ENCODE data around the gene SMG6.

The SMG6 gene

DNA sequence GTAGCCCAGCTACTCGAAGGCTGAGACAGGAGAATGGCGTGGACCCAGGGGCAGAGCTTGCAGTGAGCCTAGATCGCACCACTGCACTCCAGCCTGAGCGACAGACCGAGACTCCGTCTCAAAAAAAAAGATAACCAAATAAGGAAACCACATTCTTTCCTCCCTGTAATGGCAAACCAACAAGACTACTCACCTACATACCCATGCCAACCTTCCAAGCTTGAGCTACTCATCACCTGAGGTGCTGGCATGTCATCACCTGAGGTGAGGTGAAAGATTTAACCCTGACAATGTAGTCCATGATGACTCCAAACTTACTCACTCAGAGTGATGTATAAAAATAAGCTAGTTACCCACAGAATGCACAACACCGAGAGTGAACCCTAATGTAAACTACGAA lies 85.2 kb downstream of the SMG6 start:
- H3K4me3 ChIP-seq (ENCODE audit: low read depth, low read length) = no peak overlapping the region
- TF ChIP-seq POLR2A (IDR thresholded peaks at IDR 0.05; ENCODE audit: extremely low read depth, insufficient read length) = no peak
- TF ChIP-seq, protein P1, sequence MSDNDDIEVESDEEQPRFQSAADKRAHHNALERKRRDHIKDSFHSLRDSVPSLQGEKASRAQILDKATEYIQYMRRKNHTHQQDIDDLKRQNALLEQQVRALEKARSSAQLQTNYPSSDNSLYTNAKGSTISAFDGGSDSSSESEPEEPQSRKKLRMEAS (IDR thresholded peaks at IDR 0.05; ENCODE audit: low read depth, low read length) = no peak
- TF ChIP-seq, protein P2, sequence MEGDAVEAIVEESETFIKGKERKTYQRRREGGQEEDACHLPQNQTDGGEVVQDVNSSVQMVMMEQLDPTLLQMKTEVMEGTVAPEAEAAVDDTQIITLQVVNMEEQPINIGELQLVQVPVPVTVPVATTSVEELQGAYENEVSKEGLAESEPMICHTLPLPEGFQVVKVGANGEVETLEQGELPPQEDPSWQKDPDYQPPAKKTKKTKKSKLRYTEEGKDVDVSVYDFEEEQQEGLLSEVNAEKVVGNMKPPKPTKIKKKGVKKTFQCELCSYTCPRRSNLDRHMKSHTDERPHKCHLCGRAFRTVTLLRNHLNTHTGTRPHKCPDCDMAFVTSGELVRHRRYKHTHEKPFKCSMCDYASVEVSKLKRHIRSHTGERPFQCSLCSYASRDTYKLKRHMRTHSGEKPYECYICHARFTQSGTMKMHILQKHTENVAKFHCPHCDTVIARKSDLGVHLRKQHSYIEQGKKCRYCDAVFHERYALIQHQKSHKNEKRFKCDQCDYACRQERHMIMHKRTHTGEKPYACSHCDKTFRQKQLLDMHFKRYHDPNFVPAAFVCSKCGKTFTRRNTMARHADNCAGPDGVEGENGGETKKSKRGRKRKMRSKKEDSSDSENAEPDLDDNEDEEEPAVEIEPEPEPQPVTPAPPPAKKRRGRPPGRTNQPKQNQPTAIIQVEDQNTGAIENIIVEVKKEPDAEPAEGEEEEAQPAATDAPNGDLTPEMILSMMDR (IDR thresholded peaks at IDR 0.05; ENCODE audit: low read depth, low read length) = no peak
- TF ChIP-seq MYC (IDR thresholded peaks at IDR 0.05; ENCODE audit: low read depth, low read length) = no peak
- no peak for DNase-seq (ENCODE audit: low read depth)

DNA sequence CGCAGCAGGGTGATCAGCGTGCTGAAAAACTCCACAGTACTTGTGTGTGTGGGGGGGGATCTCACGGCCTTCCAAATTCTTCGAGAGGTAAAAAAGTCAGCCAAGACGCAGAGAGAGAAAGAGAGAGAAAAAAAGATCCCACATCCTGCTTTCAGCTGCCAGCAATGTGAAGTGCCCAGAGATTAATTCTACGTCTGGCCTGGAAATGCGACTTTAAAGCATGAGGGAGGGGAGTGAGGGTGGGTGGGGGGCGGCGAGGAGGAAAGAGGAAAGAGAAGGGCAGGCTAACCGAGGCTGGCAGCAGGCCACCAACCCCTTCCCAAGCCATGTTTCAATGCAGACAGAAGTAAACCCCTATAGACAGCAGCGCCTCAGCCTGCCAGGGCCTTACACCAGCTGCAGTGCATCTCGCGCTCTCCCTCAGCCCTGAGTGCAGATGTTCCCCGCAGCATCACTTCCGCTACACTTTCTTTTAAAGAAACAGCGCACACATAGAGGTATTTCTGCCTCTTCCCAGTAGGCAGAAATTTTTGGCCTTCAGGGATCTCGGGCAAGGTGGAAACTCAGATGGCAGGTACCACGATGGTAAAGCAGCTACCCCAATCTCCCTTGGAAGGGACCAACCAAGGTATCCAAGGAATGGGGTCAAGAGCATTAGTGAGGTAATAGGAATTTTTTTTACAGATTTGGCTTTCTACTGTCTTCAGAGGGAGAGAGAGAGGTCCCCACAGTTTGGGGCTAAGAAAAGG lies 87.8 kb downstream of the SMG6 start:
- TF ChIP-seq, protein P1 (IDR thresholded peaks at IDR 0.05; ENCODE audit: low read depth, low read length) = no peak
- TF ChIP-seq MYC (IDR thresholded peaks at IDR 0.05; ENCODE audit: low read depth, low read length) = no peak
- TF ChIP-seq, protein P2 (IDR thresholded peaks at IDR 0.05; ENCODE audit: low read depth, low read length) = no peak
- no peak for TF ChIP-seq POLR2A (IDR thresholded peaks at IDR 0.05; ENCODE audit: extremely low read depth, insufficient read length)
- DNase-seq (ENCODE audit: low read depth) = no peak
- no peak overlapping the region for H3K4me3 ChIP-seq (ENCODE audit: low read depth, low read length)

DNA sequence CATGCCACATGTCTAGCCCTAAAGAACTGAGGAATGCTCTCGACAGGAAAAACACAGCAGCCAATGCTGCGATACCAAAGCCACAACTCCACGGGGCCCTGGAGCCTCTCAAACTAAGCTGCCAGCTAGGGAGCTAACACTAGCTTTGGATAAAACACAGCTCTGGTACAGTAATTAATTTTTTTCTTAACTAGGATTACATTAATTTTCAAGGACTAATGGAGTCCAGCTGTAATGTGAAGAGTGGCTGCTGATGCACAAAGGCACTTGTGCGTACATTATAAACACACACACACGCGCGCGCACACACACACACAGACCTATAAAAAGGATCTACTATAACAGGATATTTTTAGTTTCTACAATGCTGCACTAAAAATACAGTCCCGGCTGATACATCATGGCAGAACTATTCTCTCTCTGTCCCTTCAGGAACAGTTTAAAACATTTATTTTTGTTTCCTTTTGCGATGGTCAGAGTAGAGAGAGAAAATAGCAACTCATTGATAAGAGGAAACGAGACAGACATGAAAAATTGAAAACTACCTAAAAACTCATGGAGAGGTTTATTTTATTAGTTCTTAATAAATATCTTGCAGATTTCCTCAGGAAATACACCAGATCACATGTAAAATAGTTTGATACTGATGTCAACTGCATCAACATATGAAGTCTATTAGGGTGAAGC lies 88.5 kb downstream of the SMG6 start:
- TF ChIP-seq, protein P2 (IDR thresholded peaks at IDR 0.05; ENCODE audit: low read depth, low read length) = no peak
- no peak for TF ChIP-seq POLR2A (IDR thresholded peaks at IDR 0.05; ENCODE audit: extremely low read depth, insufficient read length)
- TF ChIP-seq, protein P1 (IDR thresholded peaks at IDR 0.05; ENCODE audit: low read depth, low read length) = no peak
- no peak for TF ChIP-seq MYC (IDR thresholded peaks at IDR 0.05; ENCODE audit: low read depth, low read length)
- no peak overlapping the region for H3K4me3 ChIP-seq (ENCODE audit: low read depth, low read length)
- no peak for DNase-seq (ENCODE audit: low read depth)

DNA sequence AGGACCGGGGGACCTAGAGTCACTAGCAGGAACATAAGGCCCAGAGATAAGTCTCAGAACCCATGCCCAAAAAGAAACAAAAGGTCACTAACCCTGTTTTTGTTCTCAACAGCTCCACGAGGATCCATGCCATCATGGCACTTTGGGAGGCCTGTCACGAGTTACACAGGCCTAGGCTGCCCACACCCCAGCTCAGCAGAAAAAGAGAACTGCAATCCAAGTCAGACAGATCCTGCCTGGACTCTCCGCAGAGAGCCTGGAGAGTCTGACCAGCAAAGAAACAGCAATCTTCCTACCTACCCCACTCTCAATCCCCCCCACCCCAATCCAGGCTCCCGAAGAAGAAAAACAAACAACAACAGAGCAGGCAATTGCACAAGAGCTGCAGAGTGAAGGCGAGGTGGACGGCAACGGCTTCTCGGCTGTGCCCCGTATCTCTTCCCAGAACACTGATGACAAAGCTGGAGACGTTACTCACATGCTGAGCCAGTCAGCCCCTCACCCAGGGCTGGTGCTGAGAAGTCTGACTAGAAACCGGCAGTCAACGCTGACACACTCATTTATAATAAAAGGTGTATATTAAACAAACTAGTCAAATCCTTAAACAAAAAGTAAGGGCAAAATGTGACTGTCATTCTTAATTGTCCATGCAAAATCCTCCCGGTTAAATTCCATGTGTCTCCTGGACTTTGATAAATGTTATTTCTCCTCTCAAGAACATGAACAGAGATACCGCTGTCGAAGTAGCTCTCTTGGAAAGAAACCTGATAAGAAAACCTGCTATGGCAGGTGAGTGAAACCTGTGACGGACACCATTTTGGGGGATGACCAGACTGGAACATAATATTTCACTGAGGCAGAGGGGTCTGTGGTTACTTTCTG lies 89.3 kb downstream of the SMG6 start:
- no peak overlapping the region for H3K4me3 ChIP-seq (ENCODE audit: low read depth, low read length)
- TF ChIP-seq, protein P1 (IDR thresholded peaks at IDR 0.05; ENCODE audit: low read depth, low read length) = no peak
- TF ChIP-seq, protein P2 (IDR thresholded peaks at IDR 0.05; ENCODE audit: low read depth, low read length) = no peak
- no peak for TF ChIP-seq POLR2A (IDR thresholded peaks at IDR 0.05; ENCODE audit: extremely low read depth, insufficient read length)
- no peak for DNase-seq (ENCODE audit: low read depth)

DNA sequence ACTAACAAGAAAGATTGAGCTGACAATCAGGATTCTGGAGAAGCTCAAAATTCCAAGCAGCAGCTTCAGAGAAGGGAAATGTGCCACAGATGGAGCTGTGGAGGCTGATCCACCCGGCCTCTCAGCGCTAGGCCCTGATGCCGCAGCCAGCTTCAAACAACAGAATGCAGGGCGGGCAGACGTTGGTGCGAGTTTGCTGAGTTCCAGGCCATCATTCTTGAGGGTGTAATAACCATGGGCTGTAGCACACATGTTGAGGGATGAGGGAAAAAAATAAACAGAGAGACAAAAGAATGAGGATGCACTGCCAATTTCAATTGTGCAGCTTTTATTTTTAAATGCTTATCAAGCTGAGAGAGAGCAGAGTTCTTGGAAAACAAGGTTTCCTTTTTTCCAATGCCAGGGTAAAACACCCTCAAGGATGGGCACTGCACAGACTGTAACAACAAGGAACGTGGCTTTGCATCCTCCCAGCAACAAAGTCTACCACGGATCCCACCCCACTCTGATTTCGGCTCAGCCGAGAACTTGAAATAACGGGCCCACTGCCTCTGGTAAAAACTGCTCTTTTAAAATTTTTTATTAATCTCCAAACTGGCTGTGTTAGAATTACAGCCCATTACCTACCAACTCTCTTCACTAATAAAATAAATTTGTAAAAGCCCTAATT lies 90.2 kb downstream of the SMG6 start:
- no peak overlapping the region for H3K4me3 ChIP-seq (ENCODE audit: low read depth, low read length)
- no peak for DNase-seq (ENCODE audit: low read depth)
- TF ChIP-seq, protein P2 (IDR thresholded peaks at IDR 0.05; ENCODE audit: low read depth, low read length) = no peak
- TF ChIP-seq, protein P1 (IDR thresholded peaks at IDR 0.05; ENCODE audit: low read depth, low read length) = no peak
- no peak for TF ChIP-seq POLR2A (IDR thresholded peaks at IDR 0.05; ENCODE audit: extremely low read depth, insufficient read length)
- no peak for TF ChIP-seq MYC (IDR thresholded peaks at IDR 0.05; ENCODE audit: low read depth, low read length)
